HG03064 (cell line): ENCODE data around the gene HDGF.
"Not testable (repeated sequence)": the region's sequence is repeated elsewhere in the genome, so short reads cannot be mapped to it uniquely, and the experiment has no call there.

ENCODE experiments used
- ATAC-seq: cut with Tn5 transposase; IDR thresholded peaks from one replicate; pipeline ENCODE4 v1.9.1; 2021; ENCODE audit warnings: low read depth; ENCODE audit not compliant: unreplicated experiment

Gene HDGF

GRCh38 chr1:156767101-156767878 lies 15.8 kb upstream of the HDGF start, which contains the start of gene PRCC:
PRCC (plus strand) TSS chr1:156767535; CDS start chr1:156767772, 237 bp downstream.
- ATAC-seq, result peak; percentile 88

GRCh38 chr1:156766298-156767100 lies 15.0 kb upstream of the HDGF start:
- ATAC-seq, result no peak

GRCh38 chr1:156765666-156766065 lies 14.2 kb upstream of the HDGF start:
- no peak for ATAC-seq

GRCh38 chr1:156765136-156765535 lies 13.7 kb upstream of the HDGF start:
- ATAC-seq, result not testable (repeated sequence)

GRCh38 chr1:156760796-156761104 lies 9.3 kb upstream of the HDGF start:
- no peak for ATAC-seq

GRCh38 chr1:156760092-156760795 lies 8.8 kb upstream of the HDGF start:
- ATAC-seq, result no peak

- not testable (repeated sequence) for ATAC-seq
These were observed 6.2 kb upstream of the HDGF start for GRCh38 chr1:156757572-156758253.

GRCh38 chr1:156756355-156756754 lies 4.9 kb upstream of the HDGF start:
- ATAC-seq, result no peak

GRCh38 chr1:156755527-156755950 lies 4.1 kb upstream of the HDGF start:
- no peak for ATAC-seq

GRCh38 chr1:156754219-156754618 lies 2.7 kb upstream of the HDGF start:
- ATAC-seq, result no peak

GRCh38 chr1:156752843-156753482 lies 1.5 kb upstream of the HDGF start:
- no peak for ATAC-seq

GRCh38 chr1:156751757-156752481 lies 444 bp upstream of the HDGF start:
- peak; percentile 51 for ATAC-seq

GRCh38 chr1:156750711-156751450 lies 594 bp downstream of the HDGF start:
- ATAC-seq, result peak; percentile 11

- no peak for ATAC-seq
These were observed 1.2 kb downstream of the HDGF start for GRCh38 chr1:156750191-156750672.

- no peak for ATAC-seq
These were observed 1.9 kb downstream of the HDGF start for GRCh38 chr1:156749419-156750118.

- no peak for ATAC-seq
These were observed 2.6 kb downstream of the HDGF start for GRCh38 chr1:156748670-156749418.
